ENCODE data around the gene JSRP1. TPM values are rescaled to one million over a fixed set of nuclear protein-coding genes. Genes with fewer than 3 reads are reported as not detected.

Gene JSRP1
- total and polyA plus RNA-seq, 2 experiments from 2014 or later: 2.4 to 3.1 TPM

DNA sequence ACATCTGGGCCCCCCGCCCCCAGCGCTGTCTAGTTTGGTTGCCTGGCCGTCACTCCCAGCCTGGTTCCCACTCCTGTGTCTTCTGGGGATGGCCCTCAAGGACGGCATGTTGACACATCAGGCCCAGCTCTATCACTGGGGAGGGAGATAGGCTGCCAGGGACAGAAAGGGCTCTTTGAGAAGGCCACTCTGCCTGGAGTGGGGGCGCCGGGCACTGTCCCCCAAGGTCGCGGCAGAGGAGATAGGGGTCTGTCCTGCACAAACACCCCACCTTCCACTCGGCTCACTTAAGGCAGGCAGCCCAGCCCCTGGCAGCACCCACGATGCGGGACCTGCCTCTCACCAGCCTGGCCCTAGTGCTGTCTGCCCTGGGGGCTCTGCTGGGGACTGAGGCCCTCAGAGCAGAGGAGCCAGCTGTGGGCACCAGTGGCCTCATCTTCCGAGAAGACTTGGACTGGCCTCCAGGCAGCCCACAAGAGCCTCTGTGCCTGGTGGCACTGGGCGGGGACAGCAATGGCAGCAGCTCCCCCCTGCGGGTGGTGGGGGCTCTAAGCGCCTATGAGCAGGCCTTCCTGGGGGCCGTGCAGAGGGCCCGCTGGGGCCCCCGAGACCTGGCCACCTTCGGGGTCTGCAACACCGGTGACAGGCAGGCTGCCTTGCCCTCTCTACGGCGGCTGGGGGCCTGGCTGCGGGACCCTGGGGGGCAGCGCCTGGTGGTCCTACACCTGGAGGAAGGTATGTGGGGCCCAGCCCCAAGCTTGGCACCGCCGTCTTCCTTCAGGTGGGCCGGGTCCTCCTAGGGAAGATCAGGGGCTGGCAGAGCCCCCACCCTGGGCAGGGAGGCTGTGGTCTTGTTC, 7.0 kb downstream of the JSRP1 start, which contains the start of gene AMH:
Gene AMH (plus strand): TSS at position 314 of the 857 bp plus-strand sequence. CDS start 10 bp downstream, at position 324.
- H3K36me3 Mint-ChIP-seq (ENCODE audit: low read depth): peaks cover 28% of the 10 kb centered on the region

DNA sequence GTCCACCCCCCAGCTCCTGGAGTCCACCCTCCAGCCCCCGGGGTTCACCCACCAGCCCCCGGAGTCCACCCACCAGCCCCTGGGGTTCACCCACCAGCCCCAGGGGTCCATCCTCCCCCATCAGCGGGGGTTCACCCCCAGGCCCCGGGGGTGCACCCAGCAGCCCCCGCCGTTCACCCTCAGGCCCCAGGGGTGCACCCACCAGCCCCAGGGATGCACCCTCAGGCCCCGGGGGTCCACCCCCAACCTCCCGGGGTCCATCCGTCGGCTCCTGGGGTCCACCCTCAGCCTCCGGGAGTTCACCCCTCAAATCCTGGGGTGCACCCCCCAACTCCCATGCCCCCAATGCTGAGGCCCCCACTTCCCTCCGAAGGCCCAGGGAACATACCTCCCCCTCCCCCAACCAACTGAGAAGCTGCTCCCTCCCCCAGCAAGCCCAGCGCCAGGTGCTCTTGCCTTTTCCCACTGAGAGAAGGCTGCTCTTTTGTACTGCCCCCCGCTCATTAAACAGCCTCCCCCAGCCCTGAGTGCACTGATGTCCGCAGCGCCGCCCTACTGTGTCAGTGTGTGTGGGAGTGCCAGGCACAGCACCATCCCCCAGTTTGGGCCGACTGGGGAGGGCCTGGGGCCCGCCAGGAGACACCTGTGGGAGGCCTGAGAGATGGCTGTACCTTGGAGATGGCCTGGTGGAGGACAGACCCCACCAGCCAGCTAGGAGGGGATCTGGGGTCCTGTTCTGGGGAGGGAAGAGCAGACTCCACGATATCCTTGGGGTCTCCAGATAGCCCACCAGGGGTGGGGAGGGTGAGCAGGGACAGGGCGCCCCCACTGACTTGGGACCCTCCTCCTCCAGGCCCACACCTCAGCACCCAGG, 7.8 kb downstream of the JSRP1 start:
- Mint-ChIP-seq H3K4me3 (no peak overlapping the region), H3K27ac (no peak overlapping the region), H3K4me1 (no peaks in the 10 kb centered on the region), H3K27me3 (ENCODE audit: insufficient read depth, low read depth, poor library complexity) (peaks cover 27% of the 10 kb centered on the region), H3K36me3 (ENCODE audit: low read depth) (peaks cover 34% of the 10 kb centered on the region), H3K9me3 (no peaks in the 10 kb centered on the region)
- ATAC-seq: no peak
- H3K4me2 ChIP-seq: no peak overlapping the region
- peaks cover 11% of the 10 kb centered on the region for H3K27me3 ChIP-seq (ENCODE audit: insufficient read depth)
- H2AFZ ChIP-seq: no peak overlapping the region
- H3K79me2 ChIP-seq (replicated peaks; ENCODE audit: insufficient read depth): peaks cover 5% of the 10 kb centered on the region
- H3F3A ChIP-seq (replicated peaks; ENCODE audit: low read depth): no peaks in the 10 kb centered on the region
- no peaks in the 10 kb centered on the region for H3K9me2 ChIP-seq (ENCODE audit: insufficient read depth)
- peaks cover 9% of the 10 kb centered on the region for H4K20me1 ChIP-seq (replicated peaks; ENCODE audit: insufficient read depth)
- H3K4me3 ChIP-seq: no peak overlapping the region
- H3K27ac ChIP-seq (ENCODE audit: low read depth): peak overlapping the region; percentile 55; the same call in 1 of the 2 replicates
- DNase-seq (ENCODE audit: low spot score): no peak
- H3K36me3 ChIP-seq (ENCODE audit: insufficient read depth): peaks cover 13% of the 10 kb centered on the region
- H3K4me1 ChIP-seq (ENCODE audit: insufficient read depth): 0 out of 2 replicates have a peak, but pooled peaks cover 5% of the 10 kb centered on the region
- TF ChIP-seq, protein P1, sequence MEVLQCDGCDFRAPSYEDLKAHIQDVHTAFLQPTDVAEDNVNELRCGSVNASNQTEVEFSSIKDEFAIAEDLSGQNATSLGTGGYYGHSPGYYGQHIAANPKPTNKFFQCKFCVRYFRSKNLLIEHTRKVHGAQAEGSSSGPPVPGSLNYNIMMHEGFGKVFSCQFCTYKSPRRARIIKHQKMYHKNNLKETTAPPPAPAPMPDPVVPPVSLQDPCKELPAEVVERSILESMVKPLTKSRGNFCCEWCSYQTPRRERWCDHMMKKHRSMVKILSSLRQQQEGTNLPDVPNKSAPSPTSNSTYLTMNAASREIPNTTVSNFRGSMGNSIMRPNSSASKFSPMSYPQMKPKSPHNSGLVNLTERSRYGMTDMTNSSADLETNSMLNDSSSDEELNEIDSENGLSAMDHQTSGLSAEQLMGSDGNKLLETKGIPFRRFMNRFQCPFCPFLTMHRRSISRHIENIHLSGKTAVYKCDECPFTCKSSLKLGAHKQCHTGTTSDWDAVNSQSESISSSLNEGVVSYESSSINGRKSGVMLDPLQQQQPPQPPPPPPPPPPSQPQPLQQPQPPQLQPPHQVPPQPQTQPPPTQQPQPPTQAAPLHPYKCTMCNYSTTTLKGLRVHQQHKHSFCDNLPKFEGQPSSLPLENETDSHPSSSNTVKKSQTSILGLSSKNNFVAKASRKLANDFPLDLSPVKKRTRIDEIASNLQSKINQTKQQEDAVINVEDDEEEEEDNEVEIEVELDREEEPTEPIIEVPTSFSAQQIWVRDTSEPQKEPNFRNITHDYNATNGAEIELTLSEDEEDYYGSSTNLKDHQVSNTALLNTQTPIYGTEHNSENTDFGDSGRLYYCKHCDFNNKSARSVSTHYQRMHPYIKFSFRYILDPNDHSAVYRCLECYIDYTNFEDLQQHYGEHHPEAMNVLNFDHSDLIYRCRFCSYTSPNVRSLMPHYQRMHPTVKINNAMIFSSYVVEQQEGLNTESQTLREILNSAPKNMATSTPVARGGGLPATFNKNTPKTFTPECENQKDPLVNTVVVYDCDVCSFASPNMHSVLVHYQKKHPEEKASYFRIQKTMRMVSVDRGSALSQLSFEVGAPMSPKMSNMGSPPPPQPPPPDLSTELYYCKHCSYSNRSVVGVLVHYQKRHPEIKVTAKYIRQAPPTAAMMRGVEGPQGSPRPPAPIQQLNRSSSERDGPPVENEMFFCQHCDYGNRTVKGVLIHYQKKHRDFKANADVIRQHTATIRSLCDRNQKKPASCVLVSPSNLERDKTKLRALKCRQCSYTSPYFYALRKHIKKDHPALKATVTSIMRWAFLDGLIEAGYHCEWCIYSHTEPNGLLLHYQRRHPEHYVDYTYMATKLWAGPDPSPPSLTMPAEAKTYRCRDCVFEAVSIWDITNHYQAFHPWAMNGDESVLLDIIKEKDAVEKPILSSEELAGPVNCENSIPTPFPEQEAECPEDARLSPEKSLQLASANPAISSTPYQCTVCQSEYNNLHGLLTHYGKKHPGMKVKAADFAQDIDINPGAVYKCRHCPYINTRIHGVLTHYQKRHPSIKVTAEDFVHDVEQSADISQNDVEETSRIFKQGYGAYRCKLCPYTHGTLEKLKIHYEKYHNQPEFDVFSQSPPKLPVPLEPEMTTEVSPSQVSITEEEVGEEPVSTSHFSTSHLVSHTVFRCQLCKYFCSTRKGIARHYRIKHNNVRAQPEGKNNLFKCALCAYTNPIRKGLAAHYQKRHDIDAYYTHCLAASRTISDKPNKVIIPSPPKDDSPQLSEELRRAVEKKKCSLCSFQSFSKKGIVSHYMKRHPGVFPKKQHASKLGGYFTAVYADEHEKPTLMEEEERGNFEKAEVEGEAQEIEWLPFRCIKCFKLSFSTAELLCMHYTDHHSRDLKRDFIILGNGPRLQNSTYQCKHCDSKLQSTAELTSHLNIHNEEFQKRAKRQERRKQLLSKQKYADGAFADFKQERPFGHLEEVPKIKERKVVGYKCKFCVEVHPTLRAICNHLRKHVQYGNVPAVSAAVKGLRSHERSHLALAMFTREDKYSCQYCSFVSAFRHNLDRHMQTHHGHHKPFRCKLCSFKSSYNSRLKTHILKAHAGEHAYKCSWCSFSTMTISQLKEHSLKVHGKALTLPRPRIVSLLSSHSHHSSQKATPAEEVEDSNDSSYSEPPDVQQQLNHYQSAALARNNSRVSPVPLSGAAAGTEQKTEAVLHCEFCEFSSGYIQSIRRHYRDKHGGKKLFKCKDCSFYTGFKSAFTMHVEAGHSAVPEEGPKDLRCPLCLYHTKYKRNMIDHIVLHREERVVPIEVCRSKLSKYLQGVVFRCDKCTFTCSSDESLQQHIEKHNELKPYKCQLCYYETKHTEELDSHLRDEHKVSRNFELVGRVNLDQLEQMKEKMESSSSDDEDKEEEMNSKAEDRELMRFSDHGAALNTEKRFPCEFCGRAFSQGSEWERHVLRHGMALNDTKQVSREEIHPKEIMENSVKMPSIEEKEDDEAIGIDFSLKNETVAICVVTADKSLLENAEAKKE (CRISPR knock-in tag; IDR thresholded peaks at IDR 0.05): no peak
- TF ChIP-seq ETS1 (IDR thresholded peaks at IDR 0.05): no peak
- TF ChIP-seq, protein P2, sequence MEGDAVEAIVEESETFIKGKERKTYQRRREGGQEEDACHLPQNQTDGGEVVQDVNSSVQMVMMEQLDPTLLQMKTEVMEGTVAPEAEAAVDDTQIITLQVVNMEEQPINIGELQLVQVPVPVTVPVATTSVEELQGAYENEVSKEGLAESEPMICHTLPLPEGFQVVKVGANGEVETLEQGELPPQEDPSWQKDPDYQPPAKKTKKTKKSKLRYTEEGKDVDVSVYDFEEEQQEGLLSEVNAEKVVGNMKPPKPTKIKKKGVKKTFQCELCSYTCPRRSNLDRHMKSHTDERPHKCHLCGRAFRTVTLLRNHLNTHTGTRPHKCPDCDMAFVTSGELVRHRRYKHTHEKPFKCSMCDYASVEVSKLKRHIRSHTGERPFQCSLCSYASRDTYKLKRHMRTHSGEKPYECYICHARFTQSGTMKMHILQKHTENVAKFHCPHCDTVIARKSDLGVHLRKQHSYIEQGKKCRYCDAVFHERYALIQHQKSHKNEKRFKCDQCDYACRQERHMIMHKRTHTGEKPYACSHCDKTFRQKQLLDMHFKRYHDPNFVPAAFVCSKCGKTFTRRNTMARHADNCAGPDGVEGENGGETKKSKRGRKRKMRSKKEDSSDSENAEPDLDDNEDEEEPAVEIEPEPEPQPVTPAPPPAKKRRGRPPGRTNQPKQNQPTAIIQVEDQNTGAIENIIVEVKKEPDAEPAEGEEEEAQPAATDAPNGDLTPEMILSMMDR (conservative IDR thresholded peaks at IDR 0.05; ENCODE audit: low read depth in 2 of 2): no peak
- no peak for TF ChIP-seq ZNF331 (CRISPR knock-in tag; IDR thresholded peaks at IDR 0.05; ENCODE audit: low read depth)

More for the DNA sequence above, 7.0 kb downstream of the JSRP1 start, which contains the start of gene AMH:
- H3K27ac Mint-ChIP-seq: no peak within 1 kb of the TSS
- Histone ChIP-seq H3K27ac (ENCODE audit: low read depth) (peak within 1 kb of the TSS; percentile 55; the same call in 1 of the 2 replicates), H3K4me3 (no peak within 1 kb of the TSS), H3K4me2 (no peak within 1 kb of the TSS), H3K9me2 (ENCODE audit: insufficient read depth) (no peaks in the 10 kb centered on the region), H3K27me3 (ENCODE audit: insufficient read depth) (peaks cover 20% of the 10 kb centered on the region), H3F3A (replicated peaks; ENCODE audit: low read depth) (peaks cover 1% of the 10 kb centered on the region; the same call in 1 of the 2 replicates), H3K79me2 (replicated peaks; ENCODE audit: insufficient read depth) (no peaks in the 10 kb centered on the region), H3K4me1 (ENCODE audit: insufficient read depth) (peaks cover 5% of the 10 kb centered on the region; the same call in 1 of the 2 replicates), H2AFZ (no peak within 1 kb of the TSS), H3K36me3 (ENCODE audit: insufficient read depth) (peaks cover 9% of the 10 kb centered on the region), H4K20me1 (replicated peaks; ENCODE audit: insufficient read depth) (peaks cover 3% of the 10 kb centered on the region; the same call in 1 of the 2 replicates)
- H3K4me3 Mint-ChIP-seq: no peak within 1 kb of the TSS
- peaks cover 3% of the 10 kb centered on the region; the same call in 2 of the 3 replicates for H3K4me1 Mint-ChIP-seq
- ATAC-seq (peak; percentile 0; the same call in 1 of the 3 replicates), DNase-seq (ENCODE audit: low spot score) (no peak)
- peaks cover 33% of the 10 kb centered on the region for H3K27me3 Mint-ChIP-seq (ENCODE audit: insufficient read depth, low read depth, poor library complexity)
- TF ChIP-seq ETS1 (IDR thresholded peaks at IDR 0.05) (no peak), POLR2AphosphoS5 (IDR thresholded peaks at IDR 0.05; ENCODE audit: low read depth) (peak; percentile 39)
- H3K9me3 Mint-ChIP-seq: no peaks in the 10 kb centered on the region

Data from GM23338 (cell line).